Stimulated activated CD8-positive, alpha-beta memory T cell treated with anti-CD3 and anti-CD28 coated beads, Interleukin-4, amount 100 ng/mL, for 1 hour (primary cell): ENCODE measurements around the gene ABCG4.
"Not testable (repeated sequence)": the region's sequence is repeated elsewhere in the genome, so short reads cannot be mapped to it uniquely, and the experiment has no call there.

Source experiments
- DNase-seq, 2 donors: peaks; one replicate each; pipeline ENCODE4 v3.0.0-alpha.2; 2020; ENCODE audit warnings: low read depth in 2 of 2, low spot score in 1 of 2

ABCG4 gene

GRCh38 chr11:119115484-119116234, 33.2 kb upstream of the ABCG4 start:
- no peak for DNase-seq

- DNase-seq: no peak
Measured at GRCh38 chr11:119116235-119116594, 32.6 kb upstream of the ABCG4 start.

- DNase-seq: no peak
Measured at GRCh38 chr11:119116601-119117000, 32.3 kb upstream of the ABCG4 start.

GRCh38 chr11:119117004-119117706, 31.7 kb upstream of the ABCG4 start:
- DNase-seq: no peak

GRCh38 chr11:119118227-119118626, 30.6 kb upstream of the ABCG4 start:
- DNase-seq: no peak

GRCh38 chr11:119118946-119119345, 29.9 kb upstream of the ABCG4 start:
- no peak for DNase-seq

- DNase-seq: no peak
Measured at GRCh38 chr11:119120639-119121007, 28.2 kb upstream of the ABCG4 start.

GRCh38 chr11:119121008-119121810, 27.6 kb upstream of the ABCG4 start, which contains the start of gene HINFP:
Gene HINFP (plus strand): TSS chr11:119121580. CDS start chr11:119126945, 5,365 bp downstream.
- DNase-seq: peak; percentile 99 to 100

- DNase-seq: no peak
Measured at GRCh38 chr11:119121811-119122124, 27.1 kb upstream of the ABCG4 start.

- no peak for DNase-seq
Measured at GRCh38 chr11:119125821-119126220, 23.0 kb upstream of the ABCG4 start.

GRCh38 chr11:119126675-119127268, 22.1 kb upstream of the ABCG4 start:
- no peak for DNase-seq

GRCh38 chr11:119130662-119131061, 18.2 kb upstream of the ABCG4 start:
- DNase-seq: no peak

GRCh38 chr11:119134389-119134978, 14.4 kb upstream of the ABCG4 start:
- DNase-seq: no peak

GRCh38 chr11:119139276-119139675, 9.6 kb upstream of the ABCG4 start:
- not testable (repeated sequence) for DNase-seq

- DNase-seq: no peak
Measured at GRCh38 chr11:119144825-119145486, 3.9 kb upstream of the ABCG4 start.

GRCh38 chr11:119145551-119145950, 3.3 kb upstream of the ABCG4 start:
- DNase-seq: no peak

GRCh38 chr11:119147604-119148333, 1.1 kb upstream of the ABCG4 start:
- no peak for DNase-seq

GRCh38 chr11:119148720-119149017, 183 bp upstream of the ABCG4 start:
- no peak for DNase-seq

- DNase-seq: no peak
Measured at GRCh38 chr11:119149786-119150275, 979 bp downstream of the ABCG4 start.

GRCh38 chr11:119152043-119152442, 3.2 kb downstream of the ABCG4 start:
- DNase-seq: no peak
